Naive thymus-derived CD8-positive, alpha-beta T cell (primary cell): ENCODE results near the gene PRKCH. TPM values are rescaled to one million over a fixed set of nuclear protein-coding genes. Genes with fewer than 3 reads are reported as not detected.

ENCODE experiments used
- ATAC-seq, 2 donors: fragments of 150-1000 bp; cut with Tn5 transposase in 1 of 2; sonication (Bioruptor Pico), chemical (Tn5 transposase) in 1 of 2; 1 replicate in 1 of 2; 2 replicates in 1 of 2; pipeline ENCODE4 v1.10.0; 2021; ENCODE audit warnings: mild to moderate bottlenecking in 2 of 2, moderate library complexity in 2 of 2
- POLR2A ChIA-PET: fragments of 350-600 bp; sonication (Branson Sonifier 250); formaldehyde crosslinking; loops from one replicate; lab custom pipeline; 2021; ENCODE audit warnings: antibody characterized with exemption; lab: Charles Lee
- DNase-seq, 10 donors: peaks; one replicate each; pipeline versions ENCODE4 v3.0.0 to v3.0.0-alpha.2; 2020 to 2022
- H3K27ac Mint-ChIP-seq, 10 donors: one replicate each; pipeline ENCODE4 v1.8.0; 2020 to 2022; ENCODE audit warnings: mild to moderate bottlenecking in 10 of 10, mixed read lengths in 10 of 10, moderate library complexity in 4 of 10, inconsistent platforms in 1 of 10
- H3K27me3 Mint-ChIP-seq, 5 donors: one replicate each; pipeline ENCODE4 v1.8.0; 2021 to 2022; ENCODE audit warnings: mixed read lengths in 5 of 5
- H3K36me3 Mint-ChIP-seq, 3 donors: one replicate each; pipeline ENCODE4 v1.8.0; 2020 to 2022; ENCODE audit warnings: mixed read lengths in 3 of 3, mild to moderate bottlenecking in 2 of 3, inconsistent platforms in 1 of 3
- H3K4me1 Mint-ChIP-seq, 4 donors: one replicate each; pipeline ENCODE4 v1.8.0; 2021 to 2022; ENCODE audit warnings: mixed read lengths in 4 of 4
- H3K4me3 Mint-ChIP-seq, 10 donors: one replicate each; pipeline ENCODE4 v1.8.0; 2020 to 2022; ENCODE audit warnings: mild to moderate bottlenecking in 10 of 10, mixed read lengths in 10 of 10, moderate library complexity in 6 of 10, inconsistent platforms in 1 of 10
- H3K9me3 Mint-ChIP-seq, 9 donors: one replicate each; pipeline ENCODE4 v1.8.0; 2020 to 2022; ENCODE audit warnings: mixed read lengths in 9 of 9, mild to moderate bottlenecking in 3 of 9, inconsistent platforms in 1 of 9, moderate library complexity in 1 of 9
- polyA plus RNA-seq, 3 donors: library from polyadenylated mRNA; unstranded; fragments of 300-500 nt; fragmentation: Illumina TruSeq; gene quantifications; one replicate each; pipeline ENCODE4 v1.2.3, GENCODE V29; 2021
- total RNA-seq, 8 experiments: library from RNA in 2 of 8; stranded (reverse) in 2 of 8; gene quantifications; one replicate each; pipeline ENCODE4 v1.2.3 and lab custom pipeline; 2021 to 2026

PRKCH gene
- total and polyA plus RNA-seq, 5 experiments from 2014 or later, result 184 to 306 (median 264) TPM

DNA sequence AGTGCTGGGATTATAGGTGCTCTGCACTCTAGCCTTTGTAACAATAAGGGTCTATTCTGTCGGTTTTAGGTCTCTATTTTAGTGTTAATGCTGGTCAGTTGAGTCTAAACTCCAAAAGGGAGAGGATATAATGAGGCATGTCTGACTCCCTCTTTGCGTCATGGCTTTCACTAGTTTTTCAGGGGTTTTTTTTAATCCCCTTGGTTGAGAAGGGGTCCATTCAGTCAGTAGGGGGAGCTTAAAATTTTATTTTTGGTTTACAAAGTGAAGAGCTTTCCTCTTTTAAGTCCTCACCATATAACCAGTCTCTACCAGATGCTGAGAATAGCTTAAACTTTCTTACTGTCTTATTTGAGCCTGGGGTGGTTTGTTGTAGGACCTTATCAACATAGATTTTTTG, 106.9 kb downstream of the PRKCH start:
- ATAC-seq, result peak; percentile 36 to 63
- no peak for DNase-seq
- peaks cover 0 to 6% (median 0%) of the 10 kb centered on the region in 9 donors for H3K9me3 Mint-ChIP-seq
- H3K27me3 Mint-ChIP-seq, result no peaks in the 10 kb centered on the region
- peak overlapping the region in 8 of 10 donors; percentile 18 to 59 (median 41) for H3K4me3 Mint-ChIP-seq
- peaks cover 6 to 30% (median 19%) of the 10 kb centered on the region in 3 donors for H3K36me3 Mint-ChIP-seq
- H3K4me1 Mint-ChIP-seq, result peaks cover 46 to 87% (median 66%) of the 10 kb centered on the region in 4 donors
- H3K27ac Mint-ChIP-seq, result peak overlapping the region; percentile 16 to 93 (median 84)
- POLR2A ChIA-PET, result interaction anchor here (0.6 to 1.4 kb wide), 4 partner anchors 25 to 82 kb away, joined by 3 to 4 read pairs (median 3); no protein-coding TSS in a partner anchor

DNA sequence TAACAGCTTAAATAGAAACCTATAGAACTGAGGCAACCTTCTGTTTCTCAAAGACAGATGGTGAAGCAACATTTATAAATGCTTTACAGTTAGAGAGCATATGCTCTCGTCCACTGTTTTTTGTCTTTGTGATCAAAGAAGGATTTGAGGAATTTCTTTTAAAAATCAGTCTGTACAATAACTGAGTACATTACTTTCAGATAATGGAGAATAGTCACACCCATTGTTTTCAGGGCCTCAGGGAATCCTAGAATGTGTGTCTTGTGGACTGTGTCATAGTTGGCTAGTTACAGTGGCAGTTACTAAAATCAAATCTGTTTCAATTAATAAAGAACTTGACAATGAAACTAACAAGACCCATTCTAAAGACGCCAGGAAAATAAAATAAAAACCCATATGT, 107.9 kb downstream of the PRKCH start:
- Mint-ChIP-seq H3K27ac (peak overlapping the region in 7 of 10 donors; percentile 32 to 93 (median 78)), H3K4me3 (peak overlapping the region in 5 of 10 donors; percentile 10 to 42 (median 26)), H3K27me3 (no peaks in the 10 kb centered on the region), H3K36me3 (peaks cover 6 to 29% (median 11%) of the 10 kb centered on the region in 3 donors), H3K4me1 (peaks cover 43 to 93% (median 76%) of the 10 kb centered on the region in 4 donors), H3K9me3 (peaks cover 0 to 6% (median 0%) of the 10 kb centered on the region in 9 donors)
- DNase-seq (no peak), ATAC-seq (no peak)
- POLR2A ChIA-PET, result no interaction called here

GRCh38 chr14:61430066-61430757, 108.8 kb downstream of the PRKCH start:
- Mint-ChIP-seq H3K27ac (peak overlapping the region; percentile 39 to 91 (median 76)), H3K4me3 (peak overlapping the region in 7 of 10 donors; percentile 1 to 43 (median 15)), H3K9me3 (peaks cover 0 to 6% (median 0%) of the 10 kb centered on the region in 9 donors), H3K4me1 (peaks cover 45 to 98% (median 82%) of the 10 kb centered on the region in 4 donors), H3K27me3 (no peaks in the 10 kb centered on the region), H3K36me3 (peaks cover 4 to 33% (median 6%) of the 10 kb centered on the region in 3 donors)
- ATAC-seq, result no peak
- DNase-seq, result no peak
- POLR2A ChIA-PET, result interaction anchor here (1.5 kb wide), 1 partner anchor 12 kb away, joined by 3 read pairs; no protein-coding TSS in a partner anchor

- Mint-ChIP-seq H3K4me1 (peaks cover 44 to 96% (median 94%) of the 10 kb centered on the region in 4 donors), H3K27ac (peak overlapping the region; percentile 87 to 99 (median 91)), H3K9me3 (peaks cover 0 to 6% (median 0%) of the 10 kb centered on the region in 9 donors), H3K36me3 (peaks cover 2 to 28% (median 6%) of the 10 kb centered on the region in 3 donors), H3K4me3 (peak overlapping the region; percentile 33 to 71 (median 62)), H3K27me3 (no peaks in the 10 kb centered on the region)
- POLR2A ChIA-PET, result interaction anchor here (0.6 to 1.5 kb wide), 7 partner anchors 9 to 107 kb away, joined by 3 to 9 read pairs (median 3); no protein-coding TSS in a partner anchor
- peak in 1 of 2 donors; percentile 34 for ATAC-seq
- DNase-seq, result no peak
Measured at GRCh38 chr14:61433169-61433568, 111.8 kb downstream of the PRKCH start.

- peaks cover 0 to 6% (median 0%) of the 10 kb centered on the region in 9 donors for H3K9me3 Mint-ChIP-seq
- H3K4me1 Mint-ChIP-seq, result peaks cover 45 to 96% (median 94%) of the 10 kb centered on the region in 4 donors
- H3K27me3 Mint-ChIP-seq, result no peaks in the 10 kb centered on the region
- peaks cover 2 to 28% (median 6%) of the 10 kb centered on the region in 3 donors for H3K36me3 Mint-ChIP-seq
- ATAC-seq (peak; percentile 23 to 24), DNase-seq (no peak)
- H3K4me3 Mint-ChIP-seq, result peak overlapping the region in 8 of 10 donors; percentile 9 to 71 (median 50)
- H3K27ac Mint-ChIP-seq, result peak overlapping the region; percentile 87 to 99 (median 91)
- POLR2A ChIA-PET, result interaction anchor here (1.0 to 1.5 kb wide), 3 partner anchors 13 to 34 kb away, joined by 3 to 9 read pairs (median 4); no protein-coding TSS in a partner anchor
Measured at GRCh38 chr14:61433828-61434227, 112.4 kb downstream of the PRKCH start.

GRCh38 chr14:61434311-61434710, 112.9 kb downstream of the PRKCH start:
- ATAC-seq (no peak), DNase-seq (no peak)
- peak overlapping the region; percentile 71 to 99 (median 91) for H3K27ac Mint-ChIP-seq
- H3K36me3 Mint-ChIP-seq, result peaks cover 2 to 28% (median 6%) of the 10 kb centered on the region in 3 donors
- peak overlapping the region in 9 of 10 donors; percentile 0 to 69 (median 37) for H3K4me3 Mint-ChIP-seq
- no peaks in the 10 kb centered on the region for H3K27me3 Mint-ChIP-seq
- H3K4me1 Mint-ChIP-seq, result peaks cover 47 to 96% (median 94%) of the 10 kb centered on the region in 4 donors
- H3K9me3 Mint-ChIP-seq, result peaks cover 0 to 6% (median 0%) of the 10 kb centered on the region in 9 donors
- POLR2A ChIA-PET, result interaction anchor here (1.0 to 1.5 kb wide), 3 partner anchors 14 to 39 kb away, joined by 3 read pairs; no protein-coding TSS in a partner anchor

- peak overlapping the region in 8 of 10 donors; percentile 0 to 53 (median 36) for H3K4me3 Mint-ChIP-seq
- H3K27me3 Mint-ChIP-seq, result no peaks in the 10 kb centered on the region
- DNase-seq (no peak), ATAC-seq (no peak)
- peaks cover 2 to 28% (median 6%) of the 10 kb centered on the region in 3 donors for H3K36me3 Mint-ChIP-seq
- peaks cover 52 to 97% (median 93%) of the 10 kb centered on the region in 4 donors for H3K4me1 Mint-ChIP-seq
- H3K9me3 Mint-ChIP-seq, result peaks cover 0 to 6% (median 0%) of the 10 kb centered on the region in 9 donors
- peak overlapping the region; percentile 58 to 99 (median 92) for H3K27ac Mint-ChIP-seq
- POLR2A ChIA-PET, result interaction anchor here (1.0 to 1.6 kb wide), 3 partner anchors 17 to 20 kb away, joined by 3 to 4 read pairs (median 3); no protein-coding TSS in a partner anchor
Measured at GRCh38 chr14:61435563-61436337, 114.4 kb downstream of the PRKCH start.

DNA sequence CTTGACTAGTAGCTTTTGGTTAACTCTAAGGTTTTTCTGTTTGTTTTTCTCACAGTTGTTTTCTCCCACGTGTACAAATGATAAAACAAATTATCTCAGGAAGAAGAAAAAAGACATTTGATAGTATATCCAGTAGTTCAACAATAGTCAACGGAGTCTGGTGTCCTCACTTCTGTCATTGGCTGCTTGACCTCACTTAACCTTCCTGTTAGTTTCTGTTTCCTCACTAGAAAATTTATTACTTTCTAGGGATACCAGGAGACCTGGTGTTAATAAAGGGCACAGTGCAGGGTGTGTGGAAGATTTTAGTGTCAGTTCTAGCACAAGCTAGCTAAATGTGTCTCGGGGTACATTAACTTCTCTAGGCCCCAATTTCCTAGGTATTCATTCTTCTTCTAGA, 116.0 kb downstream of the PRKCH start:
- no peak for ATAC-seq
- no peak for DNase-seq
- H3K36me3 Mint-ChIP-seq, result peaks cover 0 to 22% (median 0%) of the 10 kb centered on the region in 3 donors
- no peaks in the 10 kb centered on the region for H3K9me3 Mint-ChIP-seq
- H3K4me3 Mint-ChIP-seq, result peak overlapping the region in 9 of 10 donors; percentile 65 to 98 (median 80)
- peaks cover 44 to 96% (median 91%) of the 10 kb centered on the region in 4 donors for H3K4me1 Mint-ChIP-seq
- H3K27me3 Mint-ChIP-seq, result no peaks in the 10 kb centered on the region
- H3K27ac Mint-ChIP-seq, result peak overlapping the region; percentile 90 to 99 (median 94)
- POLR2A ChIA-PET, result interaction anchor here (0.9 kb wide), 2 partner anchors 17 to 35 kb away, joined by 3 read pairs; no protein-coding TSS in a partner anchor

DNA sequence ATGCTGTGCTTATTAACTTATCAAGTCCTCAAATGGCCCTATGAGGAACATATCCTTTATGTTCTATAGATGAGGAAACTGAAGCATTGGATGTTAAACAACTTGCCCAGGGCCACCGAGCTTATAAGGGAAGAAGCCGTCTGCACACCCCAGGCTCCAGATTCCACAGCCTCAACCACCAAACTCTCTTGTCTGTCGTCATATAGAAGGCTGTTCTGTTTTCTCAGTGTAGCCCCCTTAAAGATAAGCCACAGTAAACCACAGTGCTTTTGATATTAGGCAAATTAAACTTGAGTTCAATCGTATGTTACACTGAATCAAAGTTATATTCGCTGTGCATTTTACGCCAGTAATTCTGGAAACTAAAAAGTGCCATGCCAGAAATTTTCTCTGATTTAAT, 116.7 kb downstream of the PRKCH start:
- no peaks in the 10 kb centered on the region for H3K9me3 Mint-ChIP-seq
- no peaks in the 10 kb centered on the region for H3K27me3 Mint-ChIP-seq
- peak overlapping the region; percentile 65 to 98 (median 80) for H3K4me3 Mint-ChIP-seq
- DNase-seq (peak in 7 of 10 donors; percentile 37 to 68 (median 42)), ATAC-seq (peak; percentile 49 to 77)
- H3K4me1 Mint-ChIP-seq, result peaks cover 43 to 96% (median 91%) of the 10 kb centered on the region in 4 donors
- peak overlapping the region; percentile 90 to 99 (median 94) for H3K27ac Mint-ChIP-seq
- H3K36me3 Mint-ChIP-seq, result peaks cover 0 to 26% (median 0%) of the 10 kb centered on the region in 3 donors
- POLR2A ChIA-PET, result interaction anchor here (0.6 to 1.2 kb wide), 3 partner anchors 13 to 116 kb away, joined by 3 to 5 read pairs (median 3); partner anchors contain the start of gene PRKCH

DNA sequence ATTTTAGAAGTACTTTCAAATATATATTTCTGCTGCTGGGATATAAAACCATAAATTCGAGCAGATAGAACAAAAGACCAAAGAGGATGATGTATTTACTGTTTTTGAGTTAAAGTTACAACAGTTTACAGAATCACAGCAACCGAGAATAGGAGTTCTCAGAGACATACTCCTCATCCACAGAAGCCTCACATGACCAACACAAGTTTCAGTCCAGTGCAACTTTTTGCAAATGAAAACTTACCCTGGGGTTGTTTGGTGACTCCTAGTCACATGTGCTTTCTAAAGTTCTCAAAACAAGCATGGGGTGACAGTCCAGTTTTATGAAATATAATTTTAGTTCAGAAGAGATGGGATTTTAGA, 117.1 kb downstream of the PRKCH start:
- peak overlapping the region; percentile 90 to 99 (median 94) for H3K27ac Mint-ChIP-seq
- peak overlapping the region; percentile 65 to 98 (median 82) for H3K4me3 Mint-ChIP-seq
- POLR2A ChIA-PET, result interaction anchor here (0.6 to 1.2 kb wide), 3 partner anchors 13 to 116 kb away, joined by 3 to 5 read pairs (median 3); partner anchors contain the start of gene PRKCH
- H3K36me3 Mint-ChIP-seq, result peaks cover 0 to 29% (median 0%) of the 10 kb centered on the region in 3 donors
- H3K9me3 Mint-ChIP-seq, result no peaks in the 10 kb centered on the region
- ATAC-seq (no peak), DNase-seq (no peak)
- no peaks in the 10 kb centered on the region for H3K27me3 Mint-ChIP-seq
- H3K4me1 Mint-ChIP-seq, result peaks cover 39 to 96% (median 91%) of the 10 kb centered on the region in 4 donors
